Epidermal melanocyte (primary cell): ENCODE results near the gene TTC27.
"Not testable (repeated sequence)": the region's sequence is repeated elsewhere in the genome, so short reads cannot be mapped to it uniquely, and the experiment has no call there.

Source experiments
- DNase-seq: peaks from one replicate; pipeline ENCODE4 v3.0.0; 2011; ENCODE audit warnings: low spot score; ENCODE audit not compliant: insufficient read length

Gene TTC27

GRCh38 chr2:32805104-32806095 lies 177.6 kb downstream of the TTC27 start:
- DNase-seq: no peak

DNA sequence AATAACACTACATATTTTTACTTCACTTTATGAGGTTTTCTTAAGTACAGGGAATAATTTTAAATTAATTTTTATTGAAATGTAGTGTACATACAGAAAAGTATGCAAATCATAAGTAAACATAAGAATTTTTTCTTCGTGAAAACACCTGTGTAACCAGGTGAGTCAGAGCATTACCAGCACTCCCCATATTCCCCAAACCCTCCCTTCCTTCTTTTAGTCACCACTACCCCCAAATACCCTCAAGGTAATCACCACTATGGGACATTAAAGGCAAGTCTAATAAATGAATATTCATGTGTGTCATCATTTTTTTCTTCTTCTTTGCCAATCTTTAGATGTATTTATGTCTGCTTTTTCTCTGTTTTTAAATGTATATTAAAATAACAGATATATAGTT lies 179.0 kb downstream of the TTC27 start:
- no peak for DNase-seq

DNA sequence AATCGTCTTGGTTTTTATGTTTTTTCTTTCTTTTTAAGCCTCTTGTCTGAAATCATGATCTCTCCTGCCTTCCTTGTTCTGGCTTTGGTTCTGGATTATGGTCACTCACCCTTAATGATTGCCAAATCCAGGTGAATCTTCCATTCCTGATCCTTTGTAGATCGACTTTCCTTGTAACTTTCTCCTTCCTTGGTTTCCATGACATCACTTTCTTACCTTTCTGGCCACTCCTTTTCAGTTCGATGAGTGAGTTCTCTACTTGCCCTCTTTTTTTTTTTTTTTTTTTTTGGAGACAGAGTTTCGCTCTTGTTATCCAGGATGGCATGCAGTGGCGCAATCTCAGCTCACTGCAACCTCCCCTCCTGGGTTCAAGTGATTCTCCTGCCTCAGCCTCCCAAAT lies 179.8 kb downstream of the TTC27 start:
- no peak for DNase-seq

DNA sequence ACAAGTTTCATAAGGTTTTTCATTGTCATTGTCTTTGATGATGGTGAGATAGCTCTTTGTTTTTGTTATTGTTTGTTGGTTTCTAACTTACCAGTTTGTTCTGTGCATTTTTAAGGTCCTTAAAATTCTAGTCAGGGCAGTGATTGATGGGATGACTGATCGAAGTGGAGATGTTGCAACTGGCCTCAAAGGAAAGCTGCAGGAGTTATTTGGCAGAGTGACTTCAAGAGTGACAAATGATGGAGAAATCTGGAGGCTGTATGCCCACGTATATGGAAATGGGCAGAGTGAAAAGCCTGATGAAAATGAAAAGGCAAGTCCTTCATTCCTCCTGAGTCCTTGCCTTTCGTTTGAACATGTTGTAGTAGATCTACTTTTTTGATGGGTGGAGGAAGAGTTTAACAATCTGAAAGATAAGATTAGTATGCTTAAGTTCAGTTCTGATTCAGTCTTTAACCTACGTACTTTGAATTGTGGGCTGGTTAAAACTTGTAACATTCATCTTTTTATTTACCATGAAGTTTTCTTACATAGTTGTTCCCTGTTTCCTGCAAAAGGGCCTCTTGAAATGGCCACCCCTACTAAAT lies 183.2 kb downstream of the TTC27 start:
- no peak for DNase-seq

DNA sequence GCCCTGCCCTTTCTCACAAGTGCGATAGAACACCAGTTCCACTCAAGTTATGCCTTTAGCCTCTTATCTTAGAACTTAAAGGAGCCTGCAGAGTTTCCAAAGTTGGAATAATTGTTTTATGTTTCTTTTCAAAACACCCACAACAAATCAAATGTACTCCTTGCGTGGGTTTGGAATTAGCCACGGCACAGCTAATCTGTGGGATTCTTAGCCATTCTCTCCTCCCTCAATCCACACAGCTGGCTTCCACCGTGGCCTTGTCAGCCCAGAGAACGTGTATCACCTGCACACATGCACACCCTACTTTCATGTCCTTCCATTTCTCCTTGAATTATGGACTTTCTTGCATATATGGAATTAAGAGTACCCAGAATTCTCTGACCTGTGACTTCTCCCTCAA lies 183.8 kb downstream of the TTC27 start:
- no peak for DNase-seq

DNA sequence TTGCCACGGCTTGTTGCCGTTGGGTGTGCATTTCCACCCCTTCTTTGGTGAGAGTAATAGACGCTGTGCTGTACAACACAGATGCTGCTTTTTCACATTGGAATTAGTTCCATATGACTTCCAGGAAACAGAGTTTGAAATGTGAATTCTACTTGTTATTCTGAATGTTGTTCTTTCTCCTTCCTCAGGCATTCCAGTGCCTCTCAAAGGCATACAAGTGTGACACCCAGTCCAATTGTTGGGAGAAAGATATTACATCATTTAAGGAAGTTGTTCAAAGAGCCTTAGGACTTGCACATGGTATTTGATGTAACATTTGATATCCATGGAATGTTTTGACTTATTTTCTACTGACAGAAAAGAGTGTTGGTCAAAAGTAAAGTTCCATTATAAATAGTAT lies 184.5 kb downstream of the TTC27 start:
- DNase-seq: no peak

GRCh38 chr2:32820088-32820487 lies 192.2 kb downstream of the TTC27 start:
- no peak for DNase-seq

GRCh38 chr2:32820701-32821100 lies 192.9 kb downstream of the TTC27 start:
- no peak for DNase-seq

GRCh38 chr2:32824070-32824809 lies 196.4 kb downstream of the TTC27 start:
- DNase-seq: no peak

- DNase-seq: no peak
These were observed 197.5 kb downstream of the TTC27 start for GRCh38 chr2:32825291-32825712.

DNA sequence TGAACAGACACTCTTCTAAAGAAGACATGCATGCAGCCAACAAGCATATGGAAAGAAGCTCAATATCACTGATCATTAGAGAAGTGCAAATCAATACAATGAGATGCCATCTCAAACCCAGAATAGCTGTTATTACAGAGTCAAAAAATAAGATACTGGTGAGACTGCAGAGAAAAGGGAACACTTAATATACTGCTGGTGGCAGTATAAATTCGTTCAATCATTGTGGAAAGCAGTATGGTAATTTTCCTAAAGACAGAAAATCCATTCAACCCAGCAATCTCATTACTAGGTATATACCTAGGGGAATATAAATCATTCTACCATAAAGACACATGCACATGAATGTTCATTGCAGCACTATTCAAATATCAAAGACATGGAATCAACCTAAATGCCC lies 202.3 kb downstream of the TTC27 start:
- no peak for DNase-seq

- DNase-seq: no peak
These were observed 205.0 kb downstream of the TTC27 start for GRCh38 chr2:32832821-32833220.

- no peak for DNase-seq
These were observed 205.9 kb downstream of the TTC27 start for GRCh38 chr2:32833709-32834108.

GRCh38 chr2:32835148-32835547 lies 207.3 kb downstream of the TTC27 start:
- DNase-seq: no peak

- no peak for DNase-seq
These were observed 209.1 kb downstream of the TTC27 start for GRCh38 chr2:32836933-32837332.

GRCh38 chr2:32838418-32838817 lies 210.6 kb downstream of the TTC27 start:
- DNase-seq: no peak

- DNase-seq: no peak
These were observed 211.1 kb downstream of the TTC27 start for GRCh38 chr2:32838949-32839348.

- DNase-seq: no peak
These were observed 214.4 kb downstream of the TTC27 start for GRCh38 chr2:32841931-32842898.

GRCh38 chr2:32843699-32844098 lies 215.8 kb downstream of the TTC27 start:
- no peak for DNase-seq

GRCh38 chr2:32844253-32844652 lies 216.4 kb downstream of the TTC27 start:
- DNase-seq: no peak

- DNase-seq: not testable (repeated sequence)
These were observed 218.4 kb downstream of the TTC27 start for GRCh38 chr2:32846274-32846673.
